ENCODE data around the gene SH3PXD2B.

SH3PXD2B gene

GRCh38 chr5:172436879-172437369 lies 17.4 kb downstream of the SH3PXD2B start:
- DNase-seq (ENCODE audit: low read depth in 3 of 3), result no peak

- DNase-seq (ENCODE audit: low read depth in 3 of 3), result no peak
Measured at GRCh38 chr5:172436078-172436878, 18.0 kb downstream of the SH3PXD2B start.

DNA sequence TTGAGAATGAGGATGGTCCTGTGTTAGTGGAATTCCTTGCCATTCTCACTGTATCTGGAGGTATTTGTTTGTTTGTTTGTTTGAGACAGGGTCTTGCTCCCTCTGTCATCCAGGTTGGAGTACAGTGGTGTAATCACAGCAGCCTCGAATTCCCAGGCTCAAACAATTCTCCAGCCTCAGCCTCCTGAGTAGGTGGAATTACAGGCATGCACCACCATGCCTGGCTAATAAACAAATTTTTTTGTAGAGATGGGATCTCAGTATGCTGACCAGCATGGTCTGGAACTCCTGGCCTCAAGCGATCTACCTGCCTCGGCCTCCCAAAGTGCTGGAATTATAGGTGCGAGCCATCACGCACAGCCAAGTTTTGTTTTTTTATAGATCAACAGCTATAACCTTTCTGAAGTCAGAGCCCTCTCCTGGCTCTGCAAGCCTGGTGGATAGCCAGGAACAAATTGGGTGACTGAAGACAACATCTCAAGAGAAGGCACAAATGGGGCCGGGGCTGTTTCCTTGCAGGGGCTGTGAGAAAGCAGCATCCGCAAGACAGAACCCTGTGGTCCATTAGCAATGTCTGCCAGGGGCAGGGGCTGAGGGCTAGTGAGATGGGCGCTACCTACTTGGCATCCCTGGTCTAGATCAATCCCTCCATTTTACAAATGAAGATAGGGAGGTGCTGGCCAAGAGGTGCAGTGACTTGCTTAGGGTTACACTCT lies 18.8 kb downstream of the SH3PXD2B start:
- no peak for DNase-seq (ENCODE audit: low read depth in 3 of 3)

DNA sequence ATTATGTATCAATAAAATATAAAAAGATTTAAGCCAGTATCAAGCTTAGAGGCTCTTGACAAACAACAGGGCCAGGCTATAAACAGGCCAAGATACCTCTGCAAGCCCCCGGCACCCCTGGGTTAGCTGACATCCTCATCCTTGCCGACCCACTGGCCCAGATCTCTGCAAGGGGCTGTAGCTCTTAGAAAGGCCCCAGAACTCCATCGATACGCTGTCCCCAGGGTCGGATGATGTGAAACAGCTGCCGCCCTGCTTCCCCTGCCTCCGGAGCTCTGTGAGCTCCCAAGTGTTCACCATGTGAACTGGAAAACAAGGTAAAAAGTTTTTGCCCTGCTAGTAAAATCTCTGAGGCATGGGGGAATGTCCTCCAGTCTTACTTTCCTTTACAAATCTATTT lies 20.1 kb downstream of the SH3PXD2B start:
- DNase-seq (ENCODE audit: low read depth in 3 of 3), result no peak

DNA sequence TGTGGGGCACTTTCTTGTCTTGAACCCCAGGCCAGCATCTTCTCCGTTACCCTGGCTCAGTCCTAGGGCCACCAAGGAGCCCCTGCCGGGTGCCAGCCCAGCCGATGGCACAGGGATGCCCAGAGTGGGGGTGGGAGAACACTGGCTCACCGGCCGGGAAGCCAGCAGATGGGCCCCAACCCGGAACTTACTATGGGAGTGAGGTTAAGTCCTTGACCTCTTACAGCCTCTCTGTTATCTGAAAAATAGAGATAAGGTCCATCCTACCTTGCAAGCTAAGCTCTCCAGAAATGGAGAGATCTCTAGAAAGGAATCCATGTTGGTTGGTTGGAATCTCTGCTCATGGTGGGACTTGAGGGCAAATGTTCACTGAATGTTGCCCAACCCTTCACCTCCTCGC lies 20.8 kb downstream of the SH3PXD2B start:
- no peak for DNase-seq (ENCODE audit: low read depth in 3 of 3)

DNA sequence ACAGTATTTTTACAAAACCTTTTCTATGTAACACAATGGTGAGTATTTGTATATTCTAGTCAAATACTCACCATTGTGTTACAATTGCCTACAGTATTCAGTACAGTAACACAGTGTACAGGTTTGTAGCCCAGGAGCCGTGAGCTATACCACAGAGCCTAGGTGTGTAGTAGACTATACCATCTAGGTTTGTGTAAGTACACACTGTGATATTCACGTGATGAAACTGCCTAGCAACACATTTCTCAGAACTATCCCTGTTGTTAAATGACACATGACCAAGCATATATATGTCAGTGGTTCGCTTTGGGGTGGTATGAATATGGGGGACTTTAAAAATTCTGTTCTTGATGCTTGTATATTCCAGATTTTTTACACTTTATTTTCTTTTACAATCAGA lies 21.3 kb downstream of the SH3PXD2B start:
- no peak for DNase-seq (ENCODE audit: low read depth in 3 of 3)

- DNase-seq (ENCODE audit: low read depth in 3 of 3), result no peak
Measured at GRCh38 chr5:172430354-172430753, 24.0 kb downstream of the SH3PXD2B start.

DNA sequence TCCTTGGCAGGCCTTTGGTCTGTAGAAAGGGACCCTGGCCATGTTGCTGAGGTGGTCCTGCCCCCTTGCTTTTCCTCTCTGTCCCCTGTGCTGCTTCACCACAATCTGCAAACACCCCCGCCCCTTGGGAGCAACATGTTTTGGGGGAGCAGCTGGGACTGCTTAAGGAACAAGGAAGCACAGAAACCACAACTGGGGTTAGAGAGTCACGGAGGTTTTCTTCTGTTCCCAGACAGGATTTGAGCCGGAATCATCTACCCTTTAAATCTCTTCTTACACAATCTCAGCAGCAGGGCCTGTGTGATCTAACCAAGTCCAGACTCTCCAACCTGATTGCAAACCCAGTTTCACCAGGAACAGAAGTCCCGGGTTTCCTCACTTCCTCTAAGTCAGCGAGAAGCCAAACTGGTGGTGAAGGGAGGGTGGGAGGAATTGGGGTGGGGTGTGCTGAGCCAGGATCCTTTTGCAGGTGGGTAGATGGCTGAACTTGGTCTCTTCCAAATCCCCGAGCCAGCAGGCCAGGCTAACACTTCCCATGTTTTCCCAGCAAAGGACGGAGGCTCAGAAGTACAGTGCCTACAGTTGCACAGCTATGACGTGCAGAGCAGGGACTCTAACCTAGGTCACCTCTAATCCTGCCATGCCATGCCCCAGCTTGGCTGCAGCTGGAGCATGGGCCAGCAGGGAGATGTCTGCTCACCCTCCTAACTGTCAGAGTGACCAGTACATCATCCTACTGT lies 25.0 kb downstream of the SH3PXD2B start:
- no peak for DNase-seq (ENCODE audit: low read depth in 3 of 3)

- no peak for DNase-seq (ENCODE audit: low read depth in 3 of 3)
Measured at GRCh38 chr5:172428224-172429166, 25.8 kb downstream of the SH3PXD2B start.

- no peak for DNase-seq (ENCODE audit: low read depth in 3 of 3)
Measured at GRCh38 chr5:172427202-172427601, 27.1 kb downstream of the SH3PXD2B start.

- no peak for DNase-seq (ENCODE audit: low read depth in 3 of 3)
Measured at GRCh38 chr5:172426086-172426485, 28.2 kb downstream of the SH3PXD2B start.

DNA sequence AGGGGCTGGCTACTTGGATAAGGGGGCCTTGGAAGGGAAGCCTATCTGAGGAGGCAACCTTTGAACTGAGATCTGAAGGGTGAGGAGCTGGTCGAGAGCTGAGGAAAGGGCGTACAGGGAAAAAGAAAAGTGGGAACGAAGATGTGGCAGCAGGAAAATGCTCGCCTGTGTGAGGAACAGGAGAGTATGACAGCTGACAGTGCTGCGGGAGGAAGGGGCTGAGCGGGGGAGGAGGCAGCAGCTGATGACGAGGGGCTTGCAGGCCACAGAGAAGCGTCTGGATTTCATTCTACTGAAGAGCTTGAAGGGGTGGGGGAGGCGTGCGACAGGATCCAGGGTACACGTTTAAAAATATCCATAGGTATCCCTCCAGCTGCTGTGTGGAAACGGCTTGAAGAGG lies 28.9 kb downstream of the SH3PXD2B start:
- DNase-seq (ENCODE audit: low read depth in 3 of 3), result no peak

DNA sequence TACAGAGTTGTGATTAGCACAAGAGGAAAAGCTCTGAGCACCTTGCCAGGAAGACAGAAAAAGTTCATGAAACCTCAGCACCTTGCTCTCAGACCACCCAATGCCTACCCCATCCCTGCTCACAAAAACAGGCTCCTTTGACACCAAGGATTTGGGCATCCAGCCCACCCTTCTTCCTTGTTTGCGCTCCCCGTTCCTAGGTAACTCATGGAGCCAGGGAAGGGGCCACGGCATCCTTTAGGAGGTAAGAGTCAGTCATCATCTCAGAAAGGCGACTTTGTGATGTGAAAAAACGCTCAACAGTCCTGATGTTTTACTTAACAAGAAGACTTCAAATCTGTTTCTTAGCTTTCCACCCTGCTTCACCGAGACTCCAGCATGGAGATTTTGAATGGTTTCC lies 29.5 kb downstream of the SH3PXD2B start:
- DNase-seq (ENCODE audit: low read depth in 3 of 3), result no peak

- DNase-seq (ENCODE audit: low read depth in 3 of 3), result no peak
Measured at GRCh38 chr5:172424111-172424490, 30.2 kb downstream of the SH3PXD2B start.

DNA sequence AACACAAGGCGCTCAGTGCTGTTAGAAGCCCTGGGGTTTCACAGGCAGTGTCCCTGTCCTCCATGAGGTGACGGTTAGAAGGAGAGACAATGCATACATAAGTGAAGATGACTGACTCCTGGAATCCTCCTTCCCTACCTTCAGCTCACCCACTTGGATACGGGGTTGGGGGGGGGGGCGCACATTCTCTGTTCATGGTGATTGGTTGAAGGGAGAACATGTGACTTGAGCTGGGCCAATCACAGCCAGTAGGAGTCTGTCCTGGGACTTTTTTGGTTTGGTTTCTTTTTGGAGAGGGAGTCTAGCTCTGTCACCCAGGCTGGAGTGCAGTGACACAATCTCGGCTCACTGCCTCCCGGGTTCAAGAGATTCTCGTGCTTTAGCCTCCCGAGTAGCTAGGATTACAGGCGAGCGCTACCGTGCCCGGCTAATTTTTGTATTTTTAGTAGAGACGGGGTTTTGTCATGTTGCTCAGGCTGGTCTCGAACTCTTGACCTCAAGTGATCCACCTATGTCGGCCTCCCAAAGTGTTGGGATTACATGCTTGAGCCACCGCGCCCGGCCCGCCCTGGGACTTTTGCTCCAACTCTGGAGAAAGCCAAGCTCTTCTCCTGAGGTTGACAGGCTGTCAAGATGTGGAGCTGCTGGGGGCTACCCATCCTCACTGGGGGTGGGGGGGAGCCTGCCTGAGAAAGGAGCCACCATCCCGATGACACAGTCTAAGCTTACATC lies 30.8 kb downstream of the SH3PXD2B start:
- DNase-seq (ENCODE audit: low read depth in 3 of 3), result no peak

DNA sequence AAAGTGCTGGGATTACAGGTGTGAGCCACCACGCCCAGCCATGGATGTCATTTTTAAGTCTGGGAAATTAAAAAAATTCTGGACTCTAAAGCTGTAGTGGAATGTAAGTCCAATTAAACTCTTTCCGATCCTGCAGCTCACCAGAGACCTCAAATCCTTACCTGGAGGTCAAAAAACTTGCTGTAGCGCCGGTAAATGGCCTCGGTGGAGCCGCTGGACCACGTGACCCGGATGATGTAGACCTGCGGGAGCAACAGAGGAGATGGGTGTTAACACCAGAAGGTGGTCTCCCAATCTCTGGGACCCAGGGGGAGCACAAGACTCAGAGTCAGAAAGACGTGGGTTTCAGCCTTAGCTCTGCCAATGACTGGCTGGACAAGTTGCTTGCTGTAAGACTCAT lies 32.1 kb downstream of the SH3PXD2B start:
- DNase-seq (ENCODE audit: low read depth in 3 of 3), result no peak

GRCh38 chr5:172421020-172421419 lies 33.3 kb downstream of the SH3PXD2B start:
- DNase-seq (ENCODE audit: low read depth in 3 of 3), result no peak

DNA sequence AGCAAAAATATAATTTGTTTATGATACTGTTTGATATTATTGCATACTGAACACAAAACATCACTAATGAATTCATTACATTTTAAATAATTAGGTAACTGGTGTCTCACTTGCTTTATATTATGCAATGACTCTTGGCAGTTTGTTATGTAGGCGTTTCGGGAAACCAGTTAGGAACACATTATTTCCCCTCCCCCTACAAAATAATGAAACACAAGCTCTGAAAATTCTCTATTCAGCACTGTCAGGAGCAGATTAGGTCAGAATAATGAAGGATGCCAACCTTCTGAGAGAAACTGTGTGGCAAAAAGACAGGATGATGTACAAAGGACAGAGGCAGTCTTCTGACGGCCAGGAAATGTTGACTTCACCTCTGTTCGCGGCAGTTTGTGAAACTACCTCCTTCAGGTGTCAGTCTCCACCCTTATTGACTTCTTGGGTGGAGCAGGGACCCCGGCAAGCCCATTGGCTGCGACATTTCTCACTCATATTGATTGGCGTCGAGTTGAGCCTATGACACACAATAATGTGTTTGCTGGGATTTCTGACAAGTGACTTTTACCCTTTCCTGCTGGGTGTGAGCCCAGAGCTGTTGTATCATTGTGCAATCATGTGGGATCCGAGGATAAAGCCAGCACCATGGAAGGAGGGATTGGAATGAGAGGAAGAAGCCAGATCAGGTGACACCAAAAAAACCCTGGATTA lies 33.9 kb downstream of the SH3PXD2B start:
- no peak for DNase-seq (ENCODE audit: low read depth in 3 of 3)

DNA sequence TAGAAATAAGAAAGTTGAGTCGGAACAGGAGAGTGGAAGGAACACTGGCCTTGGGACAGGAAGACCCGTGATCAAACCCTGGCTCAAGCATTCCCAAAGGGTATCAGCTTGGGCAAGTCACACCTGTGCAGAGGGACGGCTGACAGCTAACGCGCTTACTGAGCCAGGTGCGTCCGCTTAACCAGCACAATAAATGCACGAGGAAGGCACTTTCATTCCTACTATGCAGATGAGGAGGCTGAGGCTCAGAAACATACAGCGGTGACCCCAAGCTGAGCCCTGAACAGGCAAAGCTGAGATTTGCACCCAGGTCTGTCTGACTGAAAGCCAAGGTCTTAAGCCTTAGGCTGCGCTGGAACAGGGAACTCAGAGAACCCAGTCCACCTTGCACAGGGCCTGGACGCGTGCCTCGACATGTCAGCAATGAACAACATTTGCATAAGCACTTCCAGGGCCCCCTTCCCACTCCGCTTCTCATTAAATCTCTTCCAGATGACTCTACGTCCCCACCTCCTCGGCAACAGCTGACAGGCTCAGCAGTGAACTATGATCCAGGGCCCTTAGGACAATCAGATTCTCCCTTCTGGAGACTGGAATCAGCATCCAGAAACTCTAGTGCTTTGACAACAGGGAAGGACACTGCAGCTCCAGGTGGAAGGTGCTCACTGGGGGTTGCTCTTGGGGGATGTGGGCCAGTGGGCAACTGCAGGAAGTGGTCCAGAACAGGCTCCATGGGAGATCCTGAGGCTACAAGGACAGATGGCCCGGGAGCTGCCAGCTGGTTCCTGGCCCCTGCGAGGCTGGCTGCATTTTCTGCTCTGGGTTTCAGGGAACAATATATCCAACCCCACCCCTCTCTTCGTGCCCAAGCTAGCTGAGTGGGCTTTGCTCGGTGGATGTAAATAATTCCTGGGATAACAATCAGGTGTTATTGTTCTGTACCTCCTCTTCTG lies 35.2 kb downstream of the SH3PXD2B start:
- no peak for DNase-seq (ENCODE audit: low read depth in 3 of 3)

All from stimulated activated CD4-positive, alpha-beta T cell treated with anti-CD3 and anti-CD28 coated beads, TNF-alpha, amount 100 ng/mL, for 24 hours (primary cell).